Calu3 (cell line): ENCODE results near the gene PAQR4. TPM values are rescaled to one million over a fixed set of nuclear protein-coding genes. Genes with fewer than 3 reads are reported as not detected.

Source experiments
- BruUV-seq: library from RNA; stranded (reverse); fragments of 400-500 nt; replicated peaks from 2 replicates; lab custom pipeline; 2021; lab: Mats Ljungman, UMichigan
- CTCF ChIA-PET: fragments of 300-600 bp; sonication (Branson Sonifier 250); formaldehyde crosslinking; loops from one replicate; lab custom pipeline; 2022; ENCODE audit warnings: antibody characterized with exemption; lab: Charles Lee
- DNase-seq: peaks from one replicate; pipeline ENCODE4 v3.0.0; 2022
- H3K27ac Mint-ChIP-seq: one replicate; pipeline ENCODE4 v1.8.0; 2022; ENCODE audit warnings: mixed read lengths; ENCODE audit not compliant: unreplicated experiment
- H3K27me3 Mint-ChIP-seq: one replicate; pipeline ENCODE4 v1.8.0; 2022; ENCODE audit warnings: mixed read lengths; ENCODE audit not compliant: unreplicated experiment
- H3K36me3 Mint-ChIP-seq: one replicate; pipeline ENCODE4 v1.8.0; 2022; ENCODE audit warnings: mild to moderate bottlenecking, moderate library complexity, mixed read lengths; ENCODE audit not compliant: insufficient read depth, unreplicated experiment
- H3K4me1 Mint-ChIP-seq: one replicate; pipeline ENCODE4 v1.8.0; 2022; ENCODE audit warnings: mild to moderate bottlenecking, low read depth, mixed read lengths; ENCODE audit not compliant: unreplicated experiment
- H3K4me3 Mint-ChIP-seq: one replicate; pipeline ENCODE4 v1.8.0; 2022; ENCODE audit warnings: mild to moderate bottlenecking, low read depth, moderate library complexity, mixed read lengths; ENCODE audit not compliant: unreplicated experiment
- H3K9me3 Mint-ChIP-seq: one replicate; pipeline ENCODE4 v1.8.0; 2022; ENCODE audit warnings: low read depth, mixed read lengths; ENCODE audit not compliant: unreplicated experiment
- intact Hi-C: fragments of 100-400 bp; cut with micrococcal nuclease; formaldehyde crosslinking; loops from one replicate; pipeline ENCODE4 v1.10.0; 2022; ENCODE audit not compliant: unreplicated experiment
- total RNA-seq: library from RNA; stranded (reverse); gene quantifications from 2 replicates; pipeline ENCODE4 v1.2.3, GENCODE V29; 2022
- TF ChIP-seq, protein P1 (sequence below): fragments of 200-600 bp; IDR thresholded peaks from one replicate; pipeline ENCODE4 v1.8.0; 2022; ENCODE audit warnings: antibody characterized with exemption; ENCODE audit not compliant: unreplicated experiment

The PAQR4 gene
- total RNA-seq, 1 experiment from 2014 or later = 56.0 TPM

DNA sequence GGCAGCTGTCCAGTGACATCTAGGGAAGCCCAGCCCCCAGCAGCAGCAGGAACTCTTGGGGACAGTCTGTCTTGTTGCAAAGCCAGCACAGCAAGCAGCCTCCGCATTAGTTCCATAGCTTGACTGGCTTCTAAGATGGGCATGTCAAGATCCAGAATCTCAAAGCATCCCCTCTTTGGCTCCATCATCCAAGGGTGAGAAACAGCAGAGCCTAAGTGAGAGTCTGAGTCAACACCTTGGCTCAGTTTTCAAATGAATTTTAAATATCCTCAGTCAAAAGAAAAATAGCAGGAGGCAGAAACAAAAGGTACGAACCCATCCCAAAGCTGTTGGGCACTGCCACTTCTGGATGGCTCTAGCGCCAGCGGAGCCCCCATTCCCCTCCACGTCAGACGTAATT lies 45.8 kb downstream of the PAQR4 start:
- DNase-seq = no peak
- Mint-ChIP-seq H3K4me1 (peaks cover 43% of the 10 kb centered on the region), H3K4me3 (no peak overlapping the region), H3K27ac (no peak overlapping the region), H3K9me3 (no peaks in the 10 kb centered on the region), H3K36me3 (peaks cover 51% of the 10 kb centered on the region), H3K27me3 (no peaks in the 10 kb centered on the region)
- TF ChIP-seq, protein P1, sequence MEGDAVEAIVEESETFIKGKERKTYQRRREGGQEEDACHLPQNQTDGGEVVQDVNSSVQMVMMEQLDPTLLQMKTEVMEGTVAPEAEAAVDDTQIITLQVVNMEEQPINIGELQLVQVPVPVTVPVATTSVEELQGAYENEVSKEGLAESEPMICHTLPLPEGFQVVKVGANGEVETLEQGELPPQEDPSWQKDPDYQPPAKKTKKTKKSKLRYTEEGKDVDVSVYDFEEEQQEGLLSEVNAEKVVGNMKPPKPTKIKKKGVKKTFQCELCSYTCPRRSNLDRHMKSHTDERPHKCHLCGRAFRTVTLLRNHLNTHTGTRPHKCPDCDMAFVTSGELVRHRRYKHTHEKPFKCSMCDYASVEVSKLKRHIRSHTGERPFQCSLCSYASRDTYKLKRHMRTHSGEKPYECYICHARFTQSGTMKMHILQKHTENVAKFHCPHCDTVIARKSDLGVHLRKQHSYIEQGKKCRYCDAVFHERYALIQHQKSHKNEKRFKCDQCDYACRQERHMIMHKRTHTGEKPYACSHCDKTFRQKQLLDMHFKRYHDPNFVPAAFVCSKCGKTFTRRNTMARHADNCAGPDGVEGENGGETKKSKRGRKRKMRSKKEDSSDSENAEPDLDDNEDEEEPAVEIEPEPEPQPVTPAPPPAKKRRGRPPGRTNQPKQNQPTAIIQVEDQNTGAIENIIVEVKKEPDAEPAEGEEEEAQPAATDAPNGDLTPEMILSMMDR = no peak
- BruUV-seq = no TSS peak
- CTCF ChIA-PET = no interaction called here
- intact Hi-C loops = no loop called here

DNA sequence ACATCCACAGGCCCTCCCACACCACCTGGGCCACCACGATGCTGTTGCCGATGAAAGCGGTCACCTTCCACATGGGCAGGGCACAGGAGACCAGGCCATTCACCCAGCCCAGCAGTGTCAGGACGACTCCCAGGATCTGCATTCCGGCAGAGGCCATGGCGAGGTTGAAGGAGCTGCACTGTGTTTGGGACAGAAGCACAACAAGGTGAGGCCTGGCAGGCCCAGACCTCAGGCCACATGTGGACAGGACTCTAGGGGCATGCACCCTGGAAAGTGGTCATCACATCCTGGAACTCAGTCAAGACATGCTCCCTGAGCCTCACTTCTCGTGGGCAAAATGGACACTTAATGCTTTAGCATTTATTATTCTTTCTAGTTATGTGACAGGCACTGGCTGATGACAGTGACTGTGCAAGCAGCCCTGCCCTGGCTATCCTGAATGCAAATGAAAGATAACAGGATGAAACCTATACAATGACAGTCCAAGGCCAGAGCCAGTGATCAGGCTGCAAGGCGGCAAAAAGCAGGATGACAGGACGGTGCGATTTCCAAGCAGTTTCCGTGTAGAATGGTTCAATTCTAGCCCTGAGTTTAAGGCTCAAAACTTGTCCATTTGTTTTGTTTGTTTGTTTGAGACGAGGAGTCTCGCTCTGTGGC lies 46.8 kb downstream of the PAQR4 start:
- CTCF ChIA-PET = no interaction called here
- Mint-ChIP-seq H3K27me3 (no peaks in the 10 kb centered on the region), H3K9me3 (no peaks in the 10 kb centered on the region), H3K36me3 (peaks cover 57% of the 10 kb centered on the region), H3K4me3 (no peak overlapping the region), H3K4me1 (peaks cover 48% of the 10 kb centered on the region), H3K27ac (no peak overlapping the region)
- intact Hi-C loops = no loop called here
- no TSS peak for BruUV-seq
- DNase-seq = no peak
- TF ChIP-seq, protein P1 = no peak

DNA sequence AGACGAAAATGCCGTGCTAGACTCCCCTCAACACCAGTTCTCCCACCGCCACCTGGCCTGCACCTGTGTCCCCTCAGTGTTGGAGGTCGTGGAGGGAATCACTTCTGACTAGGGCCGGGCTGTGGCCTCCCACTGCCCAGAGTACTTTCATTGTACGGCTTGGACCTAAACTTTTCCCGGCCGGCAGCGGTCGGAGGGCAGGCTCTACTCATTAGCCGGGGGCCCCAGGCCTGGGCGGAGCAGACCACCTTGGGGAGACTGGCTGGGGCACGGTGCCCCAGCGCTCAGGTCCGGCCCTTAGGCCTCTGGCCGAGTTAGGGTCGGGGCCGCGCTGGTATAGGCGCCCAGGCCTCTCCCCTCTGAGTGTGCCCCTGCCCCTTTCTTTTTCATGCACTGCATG lies 48.2 kb downstream of the PAQR4 start:
- no peak for DNase-seq
- H3K4me3 Mint-ChIP-seq = no peak overlapping the region
- CTCF ChIA-PET = interaction anchor here (0.7 kb wide), 1 partner anchor 33 kb away, joined by 6 read pairs; no protein-coding TSS in a partner anchor

DNA sequence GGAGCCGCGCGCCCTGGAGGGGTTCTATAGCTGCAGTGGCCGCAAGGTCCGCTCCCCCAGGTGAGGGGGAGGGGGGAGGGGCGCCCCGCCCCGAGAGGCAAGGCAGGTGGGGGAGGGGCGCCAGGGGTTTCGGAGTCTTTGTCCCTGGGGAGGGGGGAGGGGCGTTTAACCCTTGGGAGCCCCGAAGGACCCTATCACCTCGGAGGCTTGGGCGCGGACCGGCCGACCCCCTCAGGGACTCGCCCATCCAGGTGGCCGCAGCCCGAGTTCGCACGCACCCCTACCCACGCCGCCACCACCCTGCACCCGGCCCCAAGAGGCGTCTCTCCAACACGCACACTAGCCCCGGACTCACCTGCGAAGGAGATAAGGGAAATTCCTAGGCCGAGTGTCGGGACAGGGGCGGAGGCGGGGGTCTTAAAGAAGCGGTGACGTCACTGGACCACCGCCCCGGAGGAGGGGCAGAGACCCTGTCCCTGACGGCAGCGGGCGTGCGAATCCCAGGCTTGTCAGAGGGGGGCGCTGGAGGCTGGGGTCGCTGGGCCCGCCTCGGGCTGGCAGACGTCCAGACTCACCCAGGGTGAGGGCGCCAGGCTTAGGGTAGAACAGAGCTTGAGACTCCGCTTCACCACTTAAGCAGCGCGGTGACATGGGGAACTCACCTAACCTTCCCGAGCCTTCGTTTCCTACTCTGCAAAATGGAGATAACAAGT lies 48.8 kb downstream of the PAQR4 start, which contains the start of gene CLDN6:
CLDN6 (minus strand) TSS at position 390 of the 713 bp plus-strand sequence. CDS start 2,162 bp downstream, outside the sequence.
- no peaks in the 10 kb centered on the region for H3K9me3 Mint-ChIP-seq
- H3K4me1 Mint-ChIP-seq = peaks cover 43% of the 10 kb centered on the region
- peaks cover 57% of the 10 kb centered on the region for H3K36me3 Mint-ChIP-seq
- TF ChIP-seq, protein P1 = peak; percentile 45
- BruUV-seq = no TSS peak
- intact Hi-C loops = no loop called here
- no peak within 1 kb of the TSS for H3K27ac Mint-ChIP-seq
- CTCF ChIA-PET = interaction anchor here (0.7 to 7.8 kb wide), 2 partner anchors 11 to 32 kb away, joined by 6 to 126 read pairs; no protein-coding TSS in a partner anchor
- no peaks in the 10 kb centered on the region for H3K27me3 Mint-ChIP-seq
- DNase-seq = peak; percentile 63
- peak within 1 kb of the TSS; percentile 61 for H3K4me3 Mint-ChIP-seq

More for the DNA sequence above, 48.2 kb downstream of the PAQR4 start:
- TF ChIP-seq, protein P1 = no peak
- Mint-ChIP-seq H3K9me3 (no peaks in the 10 kb centered on the region), H3K27ac (no peak overlapping the region), H3K27me3 (no peaks in the 10 kb centered on the region), H3K36me3 (peaks cover 57% of the 10 kb centered on the region), H3K4me1 (peaks cover 43% of the 10 kb centered on the region)
- no TSS peak for BruUV-seq
- intact Hi-C loops = no loop called here
